Natural killer cell (primary cell): ENCODE data around the gene AMDHD2. TPM values are rescaled to one million over a fixed set of nuclear protein-coding genes. Genes with fewer than 3 reads are reported as not detected.

Experiments
- ATAC-seq, 3 donors: fragments of 150-1000 bp in 2 of 3; fragments of 200-7000 bp in 1 of 3; cut with Tn5 transposase; 1 replicate in 1 of 3; 2 replicates in 2 of 3; pipeline ENCODE4 v1.10.0; 2021; ENCODE audit warnings: mild to moderate bottlenecking in 2 of 3, moderate library complexity in 2 of 3
- DNase-seq, 2 donors: peaks; one replicate each; pipeline versions ENCODE4 v3.0.0 to v3.0.0-alpha.2; 2013 to 2021; ENCODE audit warnings: mixed read lengths in 1 of 2
- H3K27ac ChIP-seq: one replicate; pipeline ENCODE4 v1.5.1; 2013; ENCODE audit warnings: mild to moderate bottlenecking, low read length
- H3K27me3 ChIP-seq: one replicate; pipeline ENCODE4 v1.6.1; 2013; ENCODE audit warnings: low read length; ENCODE audit not compliant: control insufficient read depth, insufficient read depth
- H3K36me3 ChIP-seq: one replicate; pipeline ENCODE4 v1.6.1; 2013; ENCODE audit warnings: low read length; ENCODE audit not compliant: control insufficient read depth, insufficient read depth
- H3K4me1 ChIP-seq: one replicate; pipeline ENCODE4 v1.6.1; 2013; ENCODE audit warnings: low read length; ENCODE audit not compliant: control insufficient read depth, insufficient read depth
- H3K4me3 ChIP-seq: one replicate; pipeline ENCODE4 v1.5.1; 2013; ENCODE audit warnings: low read length
- H3K9me3 ChIP-seq: one replicate; pipeline ENCODE4 v1.6.1; 2013; ENCODE audit warnings: low read length; ENCODE audit not compliant: control insufficient read depth, insufficient read depth
- H3K27ac Mint-ChIP-seq, 2 donors: one replicate each; pipeline ENCODE4 v1.8.0; 2022; ENCODE audit warnings: mild to moderate bottlenecking in 2 of 2, mixed read lengths in 2 of 2, moderate library complexity in 1 of 2
- H3K27me3 Mint-ChIP-seq, 2 donors: one replicate each; pipeline ENCODE4 v1.8.0; 2022; ENCODE audit warnings: low read depth in 2 of 2, mixed read lengths in 2 of 2
- H3K36me3 Mint-ChIP-seq: one replicate; pipeline ENCODE4 v1.8.0; 2022; ENCODE audit warnings: mixed read lengths
- H3K4me1 Mint-ChIP-seq, 2 donors: one replicate each; pipeline ENCODE4 v1.8.0; 2022; ENCODE audit warnings: mixed read lengths in 2 of 2
- H3K4me3 Mint-ChIP-seq: one replicate; pipeline ENCODE4 v1.8.0; 2022; ENCODE audit warnings: mild to moderate bottlenecking, moderate library complexity, mixed read lengths
- H3K9me3 Mint-ChIP-seq, 2 donors: one replicate each; pipeline ENCODE4 v1.8.0; 2022; ENCODE audit warnings: mixed read lengths in 2 of 2
- WGBS: methylation state at CpG from one replicate; pipeline ENCODE4 v1.1.7; 2013; ENCODE audit warnings: missing lambda C conversion rate; ENCODE audit not compliant: insufficient coverage; 5-methylcytosine and 5-hydroxymethylcytosine counted together
- intact Hi-C: fragments of 100-400 bp; cut with micrococcal nuclease; formaldehyde crosslinking; loops from one replicate; pipeline ENCODE4 v1.14.2; 2022
- total RNA-seq, 4 donors: library from RNA; stranded (reverse); fragments of 120-200 nt in 1 of 4; gene quantifications; one replicate each; pipeline versions ENCODE4 v1.2.3 to v1.2.4, GENCODE V29; 2013 to 2022
- TF ChIP-seq, protein P1 (sequence below): fragments of 200-600 bp; IDR thresholded peaks from one replicate; pipeline ENCODE4 v1.8.0; 2022; ENCODE audit warnings: antibody characterized with exemption

AMDHD2 gene
- total RNA-seq, 3 donors from 2014 or later (not counting 1 experiment from before 2014, with no cell fraction given): 129 to 162 (median 144) TPM

DNA sequence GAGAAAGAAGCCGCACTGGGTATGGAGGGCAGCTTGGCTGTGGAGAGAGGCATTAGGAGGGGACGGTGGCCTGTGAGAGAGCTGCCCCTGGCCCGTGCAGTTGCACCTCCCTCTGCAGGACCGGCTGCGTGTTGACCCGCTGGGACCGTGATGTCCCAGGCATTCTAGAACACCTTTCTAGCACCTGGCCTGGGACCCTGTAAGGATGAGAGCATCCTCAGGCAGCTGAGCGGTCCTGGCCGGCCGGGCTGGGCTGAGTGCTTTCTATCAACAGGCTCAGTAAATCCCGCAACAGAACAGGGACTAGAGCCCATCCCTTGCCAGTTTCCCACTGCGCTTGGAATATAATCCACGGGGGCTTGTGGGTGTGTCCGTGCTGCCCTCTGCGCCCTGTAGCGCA, 30.6 kb upstream of the AMDHD2 start:
- H3K4me3 ChIP-seq: no peak overlapping the region
- intact Hi-C loops: loop anchor here (10.0 kb wide), 1 partner anchor 485 kb away; the partner anchor contains the start of gene ZNF598
- H3K9me3 Mint-ChIP-seq: no peaks in the 10 kb centered on the region
- no peaks in the 10 kb centered on the region for H3K36me3 ChIP-seq
- H3K4me3 Mint-ChIP-seq: no peak overlapping the region
- H3K4me1 Mint-ChIP-seq: peaks cover 15 to 25% of the 10 kb centered on the region in 2 donors
- peaks cover 0 to 3% of the 10 kb centered on the region in 2 donors for H3K27me3 Mint-ChIP-seq
- no peaks in the 10 kb centered on the region for H3K27me3 ChIP-seq
- no peak overlapping the region for H3K27ac ChIP-seq
- TF ChIP-seq, protein P1, sequence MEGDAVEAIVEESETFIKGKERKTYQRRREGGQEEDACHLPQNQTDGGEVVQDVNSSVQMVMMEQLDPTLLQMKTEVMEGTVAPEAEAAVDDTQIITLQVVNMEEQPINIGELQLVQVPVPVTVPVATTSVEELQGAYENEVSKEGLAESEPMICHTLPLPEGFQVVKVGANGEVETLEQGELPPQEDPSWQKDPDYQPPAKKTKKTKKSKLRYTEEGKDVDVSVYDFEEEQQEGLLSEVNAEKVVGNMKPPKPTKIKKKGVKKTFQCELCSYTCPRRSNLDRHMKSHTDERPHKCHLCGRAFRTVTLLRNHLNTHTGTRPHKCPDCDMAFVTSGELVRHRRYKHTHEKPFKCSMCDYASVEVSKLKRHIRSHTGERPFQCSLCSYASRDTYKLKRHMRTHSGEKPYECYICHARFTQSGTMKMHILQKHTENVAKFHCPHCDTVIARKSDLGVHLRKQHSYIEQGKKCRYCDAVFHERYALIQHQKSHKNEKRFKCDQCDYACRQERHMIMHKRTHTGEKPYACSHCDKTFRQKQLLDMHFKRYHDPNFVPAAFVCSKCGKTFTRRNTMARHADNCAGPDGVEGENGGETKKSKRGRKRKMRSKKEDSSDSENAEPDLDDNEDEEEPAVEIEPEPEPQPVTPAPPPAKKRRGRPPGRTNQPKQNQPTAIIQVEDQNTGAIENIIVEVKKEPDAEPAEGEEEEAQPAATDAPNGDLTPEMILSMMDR: no peak
- no peaks in the 10 kb centered on the region for H3K9me3 ChIP-seq
- WGBS: 96% methylated on average over 16 of the region's 16 CpGs
- no peak overlapping the region for H3K27ac Mint-ChIP-seq
- no peak for DNase-seq
- H3K4me1 ChIP-seq: peaks cover 37% of the 10 kb centered on the region
- H3K36me3 Mint-ChIP-seq: no peaks in the 10 kb centered on the region
- ATAC-seq: no peak

GRCh38 chr16:2490190-2491105, 29.7 kb upstream of the AMDHD2 start:
- peaks cover 32% of the 10 kb centered on the region for H3K4me1 ChIP-seq
- ATAC-seq (no peak), DNase-seq (no peak)
- no peak overlapping the region for H3K27ac Mint-ChIP-seq
- no peaks in the 10 kb centered on the region for H3K27me3 ChIP-seq
- peaks cover 0 to 3% of the 10 kb centered on the region in 2 donors for H3K27me3 Mint-ChIP-seq
- no peaks in the 10 kb centered on the region for H3K36me3 Mint-ChIP-seq
- H3K27ac ChIP-seq: no peak overlapping the region
- H3K36me3 ChIP-seq: no peaks in the 10 kb centered on the region
- H3K4me3 Mint-ChIP-seq: no peak overlapping the region
- H3K4me1 Mint-ChIP-seq: peaks cover 15 to 24% of the 10 kb centered on the region in 2 donors
- intact Hi-C loops: no loop called here
- H3K9me3 ChIP-seq: no peaks in the 10 kb centered on the region
- 95% methylated on average over 23 of the region's 23 CpGs for WGBS
- TF ChIP-seq, protein P1: no peak
- no peaks in the 10 kb centered on the region for H3K9me3 Mint-ChIP-seq
- H3K4me3 ChIP-seq: no peak overlapping the region

DNA sequence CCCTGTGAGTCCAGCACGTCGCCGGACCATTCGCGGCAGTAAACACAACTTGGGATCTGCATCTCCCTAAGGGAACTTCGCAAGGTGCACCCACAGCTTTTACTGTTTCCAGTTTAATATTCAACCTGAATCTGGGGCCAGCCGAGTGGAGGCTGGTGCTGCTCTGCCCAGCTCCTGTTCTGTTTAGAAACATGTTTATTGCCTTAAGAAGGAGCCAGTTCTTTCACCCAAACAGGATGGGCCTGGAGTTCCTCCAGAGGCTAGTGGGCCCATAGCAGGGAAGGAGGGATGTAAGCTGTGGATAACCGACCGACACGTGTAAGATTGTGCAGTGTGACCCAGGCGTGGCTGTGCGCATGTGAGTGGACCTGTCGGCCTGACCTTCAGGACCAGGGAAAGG, 27.9 kb upstream of the AMDHD2 start:
- Histone ChIP-seq H3K4me1 (peaks cover 14% of the 10 kb centered on the region), H3K27me3 (no peaks in the 10 kb centered on the region), H3K4me3 (no peak overlapping the region), H3K36me3 (peaks cover 6% of the 10 kb centered on the region), H3K27ac (no peak overlapping the region), H3K9me3 (no peaks in the 10 kb centered on the region)
- no peaks in the 10 kb centered on the region for H3K9me3 Mint-ChIP-seq
- peaks cover 0 to 1% of the 10 kb centered on the region in 2 donors for H3K27me3 Mint-ChIP-seq
- H3K27ac Mint-ChIP-seq: no peak overlapping the region
- TF ChIP-seq, protein P1: no peak
- DNase-seq (no peak), ATAC-seq (no peak)
- 98% methylated on average over 13 of the region's 13 CpGs for WGBS
- intact Hi-C loops: no loop called here
- peaks cover 5 to 10% of the 10 kb centered on the region in 2 donors for H3K4me1 Mint-ChIP-seq
- H3K4me3 Mint-ChIP-seq: no peak overlapping the region
- no peaks in the 10 kb centered on the region for H3K36me3 Mint-ChIP-seq
